Measurements from ENCODE around the gene PCDHA6. TPM values are rescaled to one million over a fixed set of nuclear protein-coding genes. Genes with fewer than 3 reads are reported as not detected.
"Not testable (repeated sequence)": the region's sequence is repeated elsewhere in the genome, so short reads cannot be mapped to it uniquely, and the experiment has no call there.

Gene PCDHA6
- not detected in 2 replicates for total RNA-seq (2014; rRNA removed)
- polyA plus RNA-seq (2012): not detected

- DNase-seq (ENCODE audit: low read depth): no peak
Observed at GRCh38 chr5:140827704-140828361, at the start of gene PCDHA6. PCDHA6 (plus strand) TSS chr5:140827960; CDS start chr5:140828092, 132 bp downstream.

GRCh38 chr5:140780512-140780911 lies 47.2 kb upstream of the PCDHA6 start:
- no peak for DNase-seq (ENCODE audit: low read depth)

GRCh38 chr5:140785905-140786686 lies 41.7 kb upstream of the PCDHA6 start, which contains the start of gene PCDHA1:
PCDHA1 (plus strand) TSS chr5:140786140.
- DNase-seq (ENCODE audit: low read depth): no peak

GRCh38 chr5:140787422-140787821 lies 40.3 kb upstream of the PCDHA6 start:
- DNase-seq (ENCODE audit: low read depth): not testable (repeated sequence)

GRCh38 chr5:140787849-140788504 lies 39.8 kb upstream of the PCDHA6 start:
- not testable (repeated sequence) for DNase-seq (ENCODE audit: low read depth)

- DNase-seq (ENCODE audit: low read depth): no peak
Observed at GRCh38 chr5:140791089-140791488, 36.7 kb upstream of the PCDHA6 start.

- DNase-seq (ENCODE audit: low read depth): no peak
Observed at GRCh38 chr5:140794595-140795258, 33.0 kb upstream of the PCDHA6 start, which contains the start of gene PCDHA2. PCDHA2 (plus strand) TSS chr5:140794852.

- no peak for DNase-seq (ENCODE audit: low read depth)
Observed at GRCh38 chr5:140795259-140795641, 32.5 kb upstream of the PCDHA6 start.

GRCh38 chr5:140796072-140796717 lies 31.6 kb upstream of the PCDHA6 start:
- not testable (repeated sequence) for DNase-seq (ENCODE audit: low read depth)

- DNase-seq (ENCODE audit: low read depth): no peak
Observed at GRCh38 chr5:140796718-140797095, 31.1 kb upstream of the PCDHA6 start.

GRCh38 chr5:140800816-140801493 lies 26.8 kb upstream of the PCDHA6 start, which contains the start of gene PCDHA3:
PCDHA3 (plus strand) TSS chr5:140801057.
- peak; percentile 31 for DNase-seq (ENCODE audit: low read depth)

- peak; percentile 8 for DNase-seq (ENCODE audit: low read depth)
Observed at GRCh38 chr5:140801494-140801841, 26.3 kb upstream of the PCDHA6 start.

GRCh38 chr5:140802381-140802780 lies 25.4 kb upstream of the PCDHA6 start:
- DNase-seq (ENCODE audit: low read depth): not testable (repeated sequence)

- DNase-seq (ENCODE audit: low read depth): no peak
Observed at GRCh38 chr5:140802781-140803271, 24.9 kb upstream of the PCDHA6 start.

- DNase-seq (ENCODE audit: low read depth): peak; percentile 43
Observed at GRCh38 chr5:140806834-140807775, 20.7 kb upstream of the PCDHA6 start, which contains the start of gene PCDHA4. PCDHA4 (plus strand) TSS chr5:140807068.

GRCh38 chr5:140808241-140808888 lies 19.4 kb upstream of the PCDHA6 start:
- not testable (repeated sequence) for DNase-seq (ENCODE audit: low read depth)

GRCh38 chr5:140808889-140809291 lies 18.9 kb upstream of the PCDHA6 start:
- no peak for DNase-seq (ENCODE audit: low read depth)
